Globus pallidus (tissue), 1 donor: ENCODE measurements around the gene EPAS1.

ENCODE experiments used
- DNase-seq: peaks from one replicate; pipeline ENCODE4 v3.0.0-alpha.2; 2015; ENCODE audit warnings: low spot score

The EPAS1 gene

DNA sequence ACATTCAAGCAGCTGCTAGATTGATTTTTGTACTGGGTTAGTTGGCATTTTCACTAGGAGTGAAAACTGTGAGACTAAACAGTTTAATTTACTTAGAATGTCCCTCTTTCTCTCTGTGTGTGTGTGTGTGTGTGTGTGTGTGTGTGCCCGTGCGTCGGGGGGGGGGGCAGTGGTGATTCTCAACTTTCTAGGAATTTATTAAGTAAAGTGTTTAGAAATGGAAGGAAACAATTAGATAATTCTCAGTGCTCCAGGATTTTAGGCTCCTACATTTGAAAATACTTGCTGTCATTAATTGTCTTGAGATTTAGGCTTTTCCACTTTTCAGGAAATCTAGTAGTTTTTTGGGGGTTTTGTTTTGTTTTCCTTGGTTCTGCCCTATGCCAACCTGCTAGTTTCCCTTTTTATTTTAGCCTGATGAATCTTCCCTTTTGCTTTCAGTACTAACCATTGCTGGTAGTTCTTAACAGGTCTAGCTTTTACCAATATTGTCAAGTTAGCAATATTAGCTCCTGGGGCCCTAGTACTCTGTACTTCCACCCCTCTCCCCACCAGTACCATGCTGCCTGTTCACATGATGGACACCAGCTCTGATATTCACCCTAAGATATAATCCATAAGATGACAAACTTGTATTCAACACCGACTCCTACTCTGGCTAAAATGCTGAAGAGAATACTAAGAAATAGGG is 4.9 kb downstream of the EPAS1 start:
- no peak for DNase-seq

DNA sequence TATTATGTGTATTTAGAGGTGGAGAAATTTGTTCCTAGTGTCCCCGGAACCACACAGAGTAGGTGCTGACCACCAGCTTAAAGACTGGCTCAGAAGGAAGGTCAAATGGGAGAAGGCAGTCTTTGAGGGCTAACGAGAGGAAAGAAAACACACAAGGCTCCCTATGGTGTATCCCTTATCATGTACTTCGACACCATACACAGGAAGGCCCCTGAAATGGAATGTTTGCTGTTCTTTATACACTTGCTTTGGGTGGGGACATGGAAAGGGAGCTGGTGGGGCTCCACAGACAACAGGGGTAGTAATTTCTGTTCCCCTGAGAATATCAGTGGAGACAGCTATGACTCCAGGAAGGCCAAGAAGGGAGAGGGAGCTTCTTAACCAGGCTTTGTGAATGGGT is 6.0 kb downstream of the EPAS1 start:
- DNase-seq: no peak

- DNase-seq: no peak
Measured at GRCh38 chr2:46303822-46304221, 6.6 kb downstream of the EPAS1 start.

GRCh38 chr2:46304635-46305034 is 7.4 kb downstream of the EPAS1 start:
- no peak for DNase-seq

DNA sequence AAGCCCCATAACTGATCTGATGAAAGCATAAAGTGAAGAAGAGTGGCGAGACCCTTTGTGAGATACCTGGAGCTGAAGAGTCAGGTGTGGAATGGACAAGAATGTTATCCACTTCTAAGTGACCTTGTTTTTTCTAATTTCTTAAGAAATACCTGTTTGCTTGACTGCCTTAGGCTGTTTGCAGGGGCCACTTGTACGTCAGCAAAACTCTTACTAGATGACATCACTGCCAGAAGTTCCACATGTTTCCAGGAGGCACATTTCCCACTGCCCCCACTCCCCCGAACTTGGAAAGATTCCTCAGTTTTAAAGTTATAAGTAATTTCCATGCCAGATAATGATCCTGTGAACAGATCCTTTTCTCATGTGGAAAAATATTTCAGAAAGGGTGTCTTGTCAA is 8.0 kb downstream of the EPAS1 start:
- DNase-seq: no peak

DNA sequence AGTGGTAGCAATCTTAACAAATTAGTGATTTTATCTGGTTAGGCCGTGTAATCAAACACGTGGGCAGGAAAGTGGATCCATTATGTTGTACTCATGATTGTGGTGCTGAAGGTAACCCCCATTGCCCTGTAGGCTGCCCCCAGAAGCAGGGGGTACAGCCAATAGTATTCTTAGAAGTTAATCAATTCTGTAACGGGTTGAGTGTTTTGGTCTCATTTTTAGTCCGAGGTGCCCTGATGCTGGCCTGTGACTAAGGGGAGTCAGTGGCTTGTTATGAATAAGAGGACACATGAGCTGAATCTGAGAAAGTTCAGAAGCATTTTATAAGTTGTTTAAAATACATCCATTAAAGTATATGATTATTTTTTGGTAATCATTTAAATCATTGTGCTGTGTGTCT is 8.6 kb downstream of the EPAS1 start:
- no peak for DNase-seq

GRCh38 chr2:46306330-46306751 is 9.1 kb downstream of the EPAS1 start:
- no peak for DNase-seq

DNA sequence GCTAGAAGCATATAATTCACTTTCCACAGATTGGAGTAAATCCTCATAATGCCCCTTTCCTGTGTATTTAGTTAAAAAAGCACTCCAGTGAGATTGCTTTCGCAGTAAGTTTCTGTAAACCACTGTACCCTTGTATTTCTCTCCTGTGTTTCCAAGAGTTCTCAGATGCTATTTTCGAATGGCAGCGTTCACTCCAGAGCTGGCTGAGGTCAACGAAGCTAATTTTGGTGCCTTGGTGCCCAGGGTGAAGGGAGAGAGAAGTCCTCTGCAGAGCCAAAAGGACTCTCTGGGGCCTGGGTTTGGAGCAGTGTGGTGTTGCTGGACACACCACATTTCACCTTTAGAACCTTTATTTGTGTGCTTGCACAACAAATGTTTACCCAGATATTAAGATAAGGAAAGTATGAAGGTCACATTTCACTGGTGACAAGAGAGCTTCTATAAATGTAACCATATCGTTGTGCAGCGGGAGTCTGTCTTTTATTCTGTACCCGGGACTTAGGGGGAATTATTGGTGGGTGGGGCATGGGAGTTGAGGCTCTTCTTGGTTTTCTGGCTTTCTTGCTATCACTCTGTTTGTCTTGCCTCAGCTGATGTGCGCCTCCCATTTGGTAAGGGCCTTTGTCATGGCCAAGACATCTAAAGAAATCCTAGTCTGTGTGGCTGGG is 9.9 kb downstream of the EPAS1 start:
- no peak for DNase-seq

DNA sequence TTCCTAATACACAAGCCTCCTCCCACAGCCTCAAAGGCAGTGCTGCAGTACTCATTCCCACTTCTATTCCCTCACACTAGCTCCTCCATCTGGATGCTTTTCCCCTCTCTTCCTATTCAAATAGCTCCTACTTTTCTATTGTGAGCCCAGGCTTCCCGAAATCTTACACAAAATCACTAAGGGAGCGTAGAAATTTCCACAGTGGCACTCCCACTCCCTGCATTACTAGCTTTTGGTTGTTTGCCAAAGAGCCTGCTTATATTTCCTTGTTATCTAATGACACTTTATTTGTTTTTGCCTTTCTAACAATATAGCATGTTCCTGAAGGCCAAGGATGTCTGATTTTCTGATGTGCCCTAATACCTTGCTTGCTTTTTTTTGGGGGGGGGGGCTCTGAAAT is 10.9 kb downstream of the EPAS1 start:
- DNase-seq: no peak

- DNase-seq: no peak
Measured at GRCh38 chr2:46308629-46309028, 11.4 kb downstream of the EPAS1 start.

DNA sequence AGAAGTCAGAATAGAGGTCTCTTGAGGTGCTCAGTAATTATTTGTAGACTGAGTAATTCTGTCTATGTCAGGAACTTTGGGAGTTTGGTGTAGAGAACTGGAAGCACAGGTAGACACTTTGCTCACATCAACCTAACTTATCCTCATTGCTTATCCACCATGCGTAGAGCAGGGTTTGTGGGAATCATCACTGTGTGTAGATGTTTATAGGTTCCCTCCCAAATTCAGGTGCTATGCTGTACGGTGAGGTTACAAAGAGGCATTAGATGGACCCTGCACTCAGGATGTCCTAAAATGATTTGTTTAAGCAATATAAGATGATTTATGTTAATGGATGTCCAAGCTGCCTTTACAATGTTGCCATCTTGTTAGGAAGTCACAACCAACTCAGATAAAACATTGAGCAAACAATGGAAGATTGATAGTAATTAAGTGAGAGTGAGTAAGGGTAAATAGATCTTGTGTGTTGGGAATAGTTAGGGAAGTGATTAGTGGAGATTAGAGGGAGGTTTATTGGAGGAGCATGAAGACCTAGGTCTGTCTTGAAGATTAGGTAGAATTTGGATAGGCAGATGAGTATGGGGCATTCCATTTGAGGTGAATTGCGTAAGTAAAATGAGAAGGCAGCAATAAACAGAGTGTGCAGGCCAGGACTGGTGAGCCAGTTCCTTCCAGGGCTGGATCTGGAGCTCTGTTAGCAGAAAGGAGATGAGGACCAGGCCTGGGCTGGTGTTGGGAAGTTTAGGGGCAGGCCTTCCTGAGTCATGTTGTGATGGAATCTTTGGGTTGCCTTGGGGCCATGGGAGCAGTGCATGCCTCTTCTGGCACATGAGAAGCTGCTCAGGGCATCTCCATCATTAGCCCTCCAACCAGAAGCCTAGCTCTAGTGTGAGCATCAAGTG is 12.1 kb downstream of the EPAS1 start:
- DNase-seq: no peak

DNA sequence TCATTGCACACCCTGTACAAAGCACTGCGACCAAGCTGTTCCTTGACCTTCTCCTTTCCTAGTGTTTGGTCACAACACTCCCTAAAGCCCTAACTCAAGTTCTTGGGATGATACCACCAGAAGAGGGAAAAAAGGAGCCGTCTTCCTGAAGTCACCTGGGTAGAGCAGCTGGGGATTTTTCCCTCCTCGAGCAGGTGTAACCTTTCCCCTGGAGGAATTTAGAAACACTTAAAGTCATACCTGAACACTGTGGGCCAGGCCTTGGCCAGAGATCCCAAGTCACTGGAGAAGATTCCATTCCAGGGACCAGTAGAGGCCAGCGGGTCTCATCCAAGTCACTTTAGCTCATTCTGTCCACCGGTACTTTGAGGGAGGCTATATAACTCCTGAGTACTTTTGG is 13.2 kb downstream of the EPAS1 start:
- DNase-seq: no peak

DNA sequence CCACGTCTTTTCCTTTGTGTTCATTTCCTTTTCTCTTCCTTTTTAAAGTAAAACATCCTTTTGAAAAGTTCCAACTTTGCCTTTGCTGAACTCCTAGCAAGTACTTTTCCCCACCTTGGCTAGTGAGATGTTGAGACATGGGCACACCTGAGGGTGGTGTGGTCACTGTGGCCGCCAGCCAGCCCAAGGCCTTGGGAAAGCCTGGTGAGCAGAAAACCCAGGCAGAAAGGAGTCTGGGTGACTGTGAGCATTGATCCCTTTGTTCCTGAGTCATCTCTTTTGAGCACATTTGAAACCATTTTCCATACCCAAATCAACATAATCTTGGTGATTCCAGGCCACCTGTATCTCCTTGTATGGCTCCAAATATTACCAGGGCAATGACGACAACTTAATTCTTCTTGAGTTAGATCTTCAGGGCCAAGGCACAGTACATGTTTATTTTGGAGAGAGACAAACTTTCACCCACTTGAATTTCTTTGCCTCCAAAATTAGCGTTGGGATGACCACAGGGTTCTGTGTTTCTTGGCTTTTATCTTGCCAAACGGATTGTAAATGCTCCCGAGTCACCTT is 14.5 kb downstream of the EPAS1 start:
- DNase-seq: no peak

- DNase-seq: no peak
Measured at GRCh38 chr2:46313063-46313462, 15.9 kb downstream of the EPAS1 start.

DNA sequence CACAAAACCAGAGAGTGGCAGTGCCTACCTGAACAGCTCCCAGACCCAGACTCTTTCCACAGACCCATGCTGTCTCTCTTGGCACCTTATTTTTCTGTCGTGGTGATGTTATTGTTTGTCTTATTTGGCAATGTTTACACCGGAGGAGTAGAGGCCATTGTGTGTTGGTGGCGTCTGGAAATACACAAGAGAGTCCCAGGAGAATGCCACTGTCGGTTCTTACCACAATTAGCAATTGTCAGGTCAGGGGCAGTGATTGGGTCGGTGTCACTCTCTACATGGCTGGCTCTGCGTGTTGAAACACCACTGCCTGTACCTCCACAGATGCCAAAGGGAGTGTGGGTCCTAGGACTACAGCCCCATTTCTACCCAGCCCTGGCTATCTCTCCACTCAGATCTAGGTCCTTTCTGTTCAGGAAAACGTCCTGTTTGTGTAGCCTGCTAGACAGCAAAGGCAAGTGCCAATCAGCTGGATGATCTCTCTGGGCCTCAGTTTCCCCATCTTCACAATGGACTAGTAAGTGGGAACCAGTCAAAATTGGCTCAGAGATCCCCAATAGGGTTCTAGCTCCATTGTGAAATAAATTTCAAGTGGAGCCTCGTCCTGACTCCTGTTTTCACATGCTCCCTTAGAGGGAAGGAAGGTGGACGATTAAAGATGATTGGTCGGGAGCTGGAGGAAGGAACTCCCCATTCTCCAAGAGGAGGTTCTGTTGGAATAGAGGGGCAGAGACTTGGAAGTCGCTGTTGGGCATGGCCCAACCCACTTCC is 17.0 kb downstream of the EPAS1 start:
- no peak for DNase-seq

GRCh38 chr2:46315103-46315890 is 18.1 kb downstream of the EPAS1 start:
- no peak for DNase-seq

- no peak for DNase-seq
Measured at GRCh38 chr2:46317094-46317486, 19.9 kb downstream of the EPAS1 start.

- DNase-seq: no peak
Measured at GRCh38 chr2:46318579-46319460, 21.6 kb downstream of the EPAS1 start.

DNA sequence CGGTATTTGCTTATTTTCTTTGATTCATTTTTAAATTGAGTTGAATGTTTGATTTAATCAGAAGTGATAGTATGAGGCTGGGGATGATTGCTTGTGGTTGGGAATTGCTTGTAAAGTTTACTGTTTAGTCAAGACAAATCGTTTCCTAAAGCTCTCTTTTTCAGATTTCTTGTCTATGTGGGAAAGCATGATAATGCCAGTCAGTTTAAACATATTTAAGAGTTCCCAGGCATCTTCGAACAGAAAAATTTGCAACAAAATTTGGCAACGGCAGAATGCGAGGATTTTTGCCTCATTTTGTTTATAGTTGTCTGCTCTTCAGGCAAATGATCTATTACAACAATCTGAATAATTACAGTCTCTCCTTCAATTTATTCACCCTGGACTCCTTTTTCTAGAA is 22.5 kb downstream of the EPAS1 start:
- DNase-seq: no peak

DNA sequence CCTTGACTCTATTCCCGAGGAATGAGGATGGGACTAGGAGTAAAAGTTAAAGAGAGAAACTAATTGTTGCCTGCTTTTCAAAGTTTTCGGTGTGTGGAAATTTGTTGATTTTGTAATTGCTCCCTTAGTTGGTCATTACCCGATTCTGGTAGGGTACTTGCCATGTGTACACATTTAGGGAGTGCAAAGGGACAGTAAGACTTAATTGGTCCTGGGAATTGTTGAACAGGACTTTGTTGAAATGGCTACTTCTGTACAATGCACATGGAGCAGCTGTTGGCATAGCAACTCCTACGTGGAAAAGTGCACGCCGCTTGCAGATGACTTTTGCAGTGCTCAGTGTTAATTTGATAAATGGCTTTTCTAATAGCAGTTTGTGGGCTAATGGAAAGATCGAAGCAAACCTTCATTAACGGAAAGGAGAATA is 22.9 kb downstream of the EPAS1 start:
- no peak for DNase-seq
